Glutamatergic neuron (in vitro differentiated cells): ENCODE measurements around the gene ANP32B. TPM values are rescaled to one million over a fixed set of nuclear protein-coding genes. Genes with fewer than 3 reads are reported as not detected.
"Not testable (repeated sequence)": the region's sequence is repeated elsewhere in the genome, so short reads cannot be mapped to it uniquely, and the experiment has no call there.

Experiments
- DNase-seq: peaks from one replicate; pipeline ENCODE4 v3.0.0; 2022
- H3K27ac Mint-ChIP-seq: one replicate; pipeline ENCODE4 v1.8.0; 2020; ENCODE audit warnings: mild to moderate bottlenecking, mixed read lengths, inconsistent platforms; ENCODE audit not compliant: unreplicated experiment
- H3K27me3 Mint-ChIP-seq: one replicate; pipeline ENCODE4 v1.8.0; 2020; ENCODE audit warnings: mild to moderate bottlenecking, moderate library complexity, mixed read lengths, inconsistent platforms; ENCODE audit not compliant: unreplicated experiment
- H3K36me3 Mint-ChIP-seq: one replicate; pipeline ENCODE4 v1.8.0; 2020; ENCODE audit warnings: mild to moderate bottlenecking, mixed read lengths, inconsistent platforms; ENCODE audit not compliant: unreplicated experiment
- H3K4me1 Mint-ChIP-seq: one replicate; pipeline ENCODE4 v1.8.0; 2020; ENCODE audit warnings: mild to moderate bottlenecking, low read depth, mixed read lengths, inconsistent platforms; ENCODE audit not compliant: unreplicated experiment
- H3K4me3 Mint-ChIP-seq: one replicate; pipeline ENCODE4 v1.8.0; 2020; ENCODE audit warnings: mild to moderate bottlenecking, mixed read lengths, inconsistent platforms; ENCODE audit not compliant: unreplicated experiment
- H3K9me3 Mint-ChIP-seq: one replicate; pipeline ENCODE4 v1.8.0; 2020; ENCODE audit warnings: mild to moderate bottlenecking, moderate library complexity, mixed read lengths, inconsistent platforms; ENCODE audit not compliant: unreplicated experiment
- CTCF ChIP-seq: fragments of 200-600 bp; sonication (generic); IDR thresholded peaks from one replicate; pipeline ENCODE4 v1.5.0; 2021; ENCODE audit not compliant: partially characterized antibody, unreplicated experiment
- total RNA-seq: library from RNA; stranded (reverse); fragmentation: NEBNext Ultra II Directional; extraction: Animal tissue kit (Norgen Biotek cat#: 25700); gene quantifications from one replicate; pipeline ENCODE4 v1.2.1, GENCODE V29; 2021; ENCODE audit not compliant: unreplicated experiment

ANP32B gene
- total RNA-seq, 1 donor from 2014 or later = 108 TPM

- H3K4me1 Mint-ChIP-seq = peaks cover 31% of the 10 kb centered on the region
- H3K9me3 Mint-ChIP-seq = peaks cover 2% of the 10 kb centered on the region
- H3K27ac Mint-ChIP-seq = no peak overlapping the region
- no peak for TF ChIP-seq CTCF
- no peak overlapping the region for H3K4me3 Mint-ChIP-seq
- DNase-seq = no peak
- H3K36me3 Mint-ChIP-seq = no peaks in the 10 kb centered on the region
- H3K27me3 Mint-ChIP-seq = peaks cover 2% of the 10 kb centered on the region
Observed at GRCh38 chr9:97990259-97990658, 7.1 kb downstream of the ANP32B start.

DNA sequence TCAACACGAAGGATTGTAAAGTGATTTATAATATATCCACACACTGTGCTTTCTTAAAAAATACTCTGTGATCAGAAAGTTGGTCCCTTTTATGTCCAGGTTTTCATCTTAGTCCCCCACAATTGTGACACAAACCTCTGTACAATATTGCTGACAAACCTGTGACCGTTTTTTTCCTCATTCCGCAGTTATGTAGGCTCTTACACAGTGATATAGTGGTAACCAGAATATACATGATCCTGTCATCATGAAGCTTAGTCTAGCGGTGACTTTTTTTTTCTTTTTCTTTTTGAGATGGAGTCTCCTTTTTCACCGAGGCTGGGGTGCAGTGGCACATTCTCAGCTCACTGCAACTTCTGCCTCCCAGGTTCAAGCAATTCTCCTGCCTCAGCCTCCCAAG lies 8.7 kb downstream of the ANP32B start:
- peaks cover 23% of the 10 kb centered on the region for H3K4me1 Mint-ChIP-seq
- H3K36me3 Mint-ChIP-seq = no peaks in the 10 kb centered on the region
- H3K4me3 Mint-ChIP-seq = no peak overlapping the region

GRCh38 chr9:97992219-97992618 lies 9.1 kb downstream of the ANP32B start:
- Mint-ChIP-seq H3K27me3 (no peaks in the 10 kb centered on the region), H3K9me3 (no peaks in the 10 kb centered on the region), H3K27ac (no peak overlapping the region), H3K4me1 (peaks cover 23% of the 10 kb centered on the region), H3K4me3 (no peak overlapping the region), H3K36me3 (no peaks in the 10 kb centered on the region)
- no peak for TF ChIP-seq CTCF
- no peak for DNase-seq

More for the DNA sequence above, 8.7 kb downstream of the ANP32B start:
- Mint-ChIP-seq H3K27ac (no peak overlapping the region), H3K9me3 (no peaks in the 10 kb centered on the region), H3K27me3 (no peaks in the 10 kb centered on the region)
- no peak for TF ChIP-seq CTCF
- no peak for DNase-seq

DNA sequence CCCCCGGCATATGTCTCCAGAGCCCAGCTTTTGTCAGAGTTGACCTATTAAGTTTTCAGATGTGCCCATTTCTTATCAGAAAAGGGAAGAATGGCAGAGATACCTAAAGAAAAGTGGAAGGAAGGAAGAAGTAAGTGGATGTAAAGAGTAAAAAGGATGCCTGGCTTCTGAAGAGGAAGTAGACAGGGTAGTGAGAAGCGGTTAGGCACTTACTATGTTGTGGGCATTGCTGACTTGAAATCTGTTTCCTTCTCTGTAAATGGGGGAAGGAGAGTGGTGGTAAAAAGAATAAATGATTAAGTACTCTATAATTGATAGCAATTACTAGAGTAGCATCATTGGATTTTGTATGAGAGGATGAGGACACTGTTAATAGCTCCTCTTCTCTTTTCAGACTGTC lies 9.9 kb downstream of the ANP32B start:
- Mint-ChIP-seq H3K4me3 (no peak overlapping the region), H3K4me1 (peaks cover 22% of the 10 kb centered on the region), H3K27ac (no peak overlapping the region), H3K36me3 (no peaks in the 10 kb centered on the region), H3K27me3 (no peaks in the 10 kb centered on the region), H3K9me3 (no peaks in the 10 kb centered on the region)
- TF ChIP-seq CTCF = no peak
- no peak for DNase-seq

GRCh38 chr9:97994703-97995102 lies 11.6 kb downstream of the ANP32B start:
- Mint-ChIP-seq H3K27me3 (no peaks in the 10 kb centered on the region), H3K27ac (no peak overlapping the region), H3K9me3 (no peaks in the 10 kb centered on the region), H3K4me3 (no peak overlapping the region), H3K36me3 (no peaks in the 10 kb centered on the region), H3K4me1 (peaks cover 14% of the 10 kb centered on the region)
- no peak for DNase-seq
- TF ChIP-seq CTCF = no peak

GRCh38 chr9:97996676-97997075 lies 13.5 kb downstream of the ANP32B start:
- H3K4me3 Mint-ChIP-seq, H3K36me3 Mint-ChIP-seq, DNase-seq, H3K27me3 Mint-ChIP-seq, H3K9me3 Mint-ChIP-seq, H3K27ac Mint-ChIP-seq, H3K4me1 Mint-ChIP-seq: not testable (repeated sequence)
